Lower leg skin (tissue), 4 donors: ENCODE measurements around the gene MMEL1. TPM values are rescaled to one million over a fixed set of nuclear protein-coding genes. Genes with fewer than 3 reads are reported as not detected.

Source experiments
- DNase-seq, 2 donors: peaks; one replicate each; pipeline ENCODE4 v3.0.0-alpha.2; 2019; ENCODE audit warnings: low spot score in 2 of 2
- H3K4me3 ChIP-seq: fragments of 200-600 bp; sonication (generic); 2 replicates; pipeline ENCODE4 v1.5.1; 2017; ENCODE audit warnings: mild to moderate bottlenecking, low read depth; ENCODE audit not compliant: poor library complexity, severe bottlenecking
- CTCF ChIP-seq, 3 donors: fragments of 450-650 bp; IDR thresholded peaks; one replicate each; pipeline ENCODE4 v1.5.1; 2016; ENCODE audit warnings: antibody characterized with exemption in 3 of 3, mild to moderate bottlenecking in 3 of 3, moderate library complexity in 2 of 3
- POLR2A ChIP-seq, 2 donors: fragments of 450-650 bp; IDR thresholded peaks; one replicate each; pipeline ENCODE4 v1.6.1; 2016 to 2017; ENCODE audit warnings: antibody characterized with exemption in 2 of 2, mild to moderate bottlenecking in 1 of 2, moderate library complexity in 1 of 2
- WGBS, 2 donors: methylation state at CpG; one replicate each; pipeline ENCODE4 v1.1.5; 2018; 5-methylcytosine and 5-hydroxymethylcytosine counted together
- intact Hi-C: fragments of 100-400 bp; cut with DNase I; formaldehyde crosslinking; loops from one replicate; pipeline ENCODE4 v1.15.0; 2023; ENCODE audit warnings: low total_unique reads
- total RNA-seq, 4 donors: library from RNA; depleted of rRNA; stranded (reverse); fragments of >200 nt; gene quantifications; one replicate each; pipeline ENCODE4 v1.1.0, GENCODE V29; 2016

Gene MMEL1
- total RNA-seq, 4 donors from 2014 or later = 0.27 to 3.5 (median 1.6) TPM

DNA sequence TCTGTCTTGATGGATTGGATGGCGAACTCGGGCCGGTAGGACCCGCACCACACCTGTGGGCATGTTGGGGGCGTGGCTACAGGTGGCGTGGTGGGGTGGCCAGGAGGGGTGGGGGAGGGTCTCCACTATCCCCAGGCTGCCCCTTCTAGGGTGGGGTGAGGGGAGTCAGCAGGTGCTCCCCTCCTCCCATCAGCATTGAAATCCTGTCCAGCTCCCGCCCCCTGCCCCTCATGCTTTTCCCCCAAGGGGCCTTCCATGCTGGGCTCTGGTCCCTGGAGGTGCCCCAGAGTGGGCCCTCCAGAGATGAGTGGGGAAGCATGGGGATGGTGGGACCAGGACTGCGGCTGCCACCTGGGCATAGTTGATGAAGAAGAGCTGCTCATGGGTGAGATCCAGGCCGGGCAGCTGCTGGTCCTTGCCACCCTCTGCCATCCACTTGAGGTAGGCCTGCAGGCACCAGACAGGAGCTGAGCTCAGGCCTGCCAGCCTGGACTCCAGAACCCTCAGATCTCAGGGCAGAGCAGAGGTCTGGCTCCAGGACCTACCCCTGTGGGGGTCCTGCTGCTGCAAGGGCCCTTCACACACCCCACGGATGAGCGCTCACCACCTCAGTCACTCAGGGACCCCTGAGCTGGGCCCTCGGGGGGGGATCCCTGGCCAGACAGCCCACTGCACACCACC lies 41.1 kb downstream of the MMEL1 start:
- 91 to 92% methylated on average over 9 to 11 of the region's 12 CpGs for WGBS, 2 donors
- intact Hi-C loops = no loop called here

DNA sequence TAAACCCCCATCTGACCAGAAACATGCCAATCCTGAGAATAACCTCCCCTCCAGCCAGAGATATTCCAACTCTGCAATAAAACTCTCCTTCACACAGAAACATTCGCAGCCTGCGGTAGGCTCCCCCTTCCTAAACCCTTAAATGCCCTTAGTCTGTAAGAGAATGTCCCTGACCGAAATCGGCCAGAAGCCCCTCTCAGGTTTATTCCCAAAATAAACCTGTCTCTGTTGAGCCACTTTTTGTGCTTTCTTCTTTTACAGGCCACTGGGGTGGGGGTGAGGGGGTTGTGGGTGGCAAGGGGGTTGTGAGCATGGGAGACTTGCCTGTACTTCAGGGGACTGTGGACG lies 41.6 kb downstream of the MMEL1 start:
- intact Hi-C loops = no loop called here
- no peak for DNase-seq
- H3K4me3 ChIP-seq = no peak overlapping the region
- TF ChIP-seq CTCF (IDR thresholded peaks at IDR 0.05) = no peak
- WGBS, 2 donors = 81 to 88% methylated on average over 5 of the region's 5 CpGs

More for the DNA sequence above, 41.1 kb downstream of the MMEL1 start:
- no peak for DNase-seq
- no peak overlapping the region for H3K4me3 ChIP-seq
- TF ChIP-seq CTCF (IDR thresholded peaks at IDR 0.05) (no peak), POLR2A (IDR thresholded peaks at IDR 0.05) (no peak)

- no peak overlapping the region for H3K4me3 ChIP-seq
- WGBS, 2 donors = 78 to 89% methylated on average over 23 to 29 of the region's 31 CpGs
- intact Hi-C loops = no loop called here
- TF ChIP-seq POLR2A (IDR thresholded peaks at IDR 0.05) (no peak), CTCF (IDR thresholded peaks at IDR 0.05) (no peak)
- DNase-seq = no peak
Measured at GRCh38 chr1:2590233-2591141, 42.3 kb downstream of the MMEL1 start.

GRCh38 chr1:2589431-2590232 lies 43.2 kb downstream of the MMEL1 start:
- TF ChIP-seq POLR2A (IDR thresholded peaks at IDR 0.05) = no peak
- TF ChIP-seq CTCF (IDR thresholded peaks at IDR 0.05) = no peak
- 89 to 95% methylated on average over 21 to 22 of the region's 25 CpGs for WGBS, 2 donors
- intact Hi-C loops = no loop called here
- no peak overlapping the region for H3K4me3 ChIP-seq
- no peak for DNase-seq

GRCh38 chr1:2588661-2589430 lies 44.0 kb downstream of the MMEL1 start:
- TF ChIP-seq CTCF (IDR thresholded peaks at IDR 0.05) = no peak
- no peak for TF ChIP-seq POLR2A (IDR thresholded peaks at IDR 0.05)
- no peak for DNase-seq
- 81 to 90% methylated on average over 11 to 23 of the region's 23 CpGs for WGBS, 2 donors
- no peak overlapping the region for H3K4me3 ChIP-seq
- intact Hi-C loops = no loop called here
